ENCODE results near the gene MEX3D. TPM values are rescaled to one million over a fixed set of nuclear protein-coding genes. Genes with fewer than 3 reads are reported as not detected.
A peak's percentile ranks its signal among the peaks of the same experiment; 100 is the strongest.

Gene MEX3D
- total and polyA plus RNA-seq, 3 donors from 2014 or later: 45.6 to 211 (median 127) TPM

GRCh38 chr19:1523412-1524286 is 44.5 kb downstream of the MEX3D start, which contains the start of gene PLK5:
TSS of gene PLK5 (plus strand) at chr19:1524077. CDS start at chr19:1526997, 2,920 bp downstream.
- H3K4me3 ChIP-seq: peak within 1 kb of the TSS; percentile 61 to 64
- H3K9me3 ChIP-seq: no peaks in the 10 kb centered on the region
- peak; percentile 51 for DNase-seq
- H3K27me3 ChIP-seq: no peaks in the 10 kb centered on the region
- TF ChIP-seq CTCF (IDR thresholded peaks at IDR 0.05): no peak
- peak; percentile 25 for TF ChIP-seq POLR2A (IDR thresholded peaks at IDR 0.05)
- H3K36me3 ChIP-seq (ENCODE audit: low read depth, missing control alignments): no peaks in the 10 kb centered on the region
- intact Hi-C loops (cut with DNase I; ENCODE audit: low total_unique reads): no loop called here
- H3K27ac ChIP-seq: peak within 1 kb of the TSS; percentile 39 to 77
- 16 to 35% methylated on average over 10 to 26 of the region's 92 CpGs for WGBS, 2 donors
- peaks cover 13% of the 10 kb centered on the region for H3K4me1 ChIP-seq

- 53 to 73% methylated on average over 3 to 18 of the region's 18 CpGs for WGBS, 2 donors
- Histone ChIP-seq H3K27me3 (no peaks in the 10 kb centered on the region), H3K4me3 (no peak overlapping the region), H3K27ac (peak overlapping the region; percentile 39 to 77), H3K9me3 (no peaks in the 10 kb centered on the region), H3K4me1 (peaks cover 13% of the 10 kb centered on the region), H3K36me3 (ENCODE audit: low read depth, missing control alignments) (no peaks in the 10 kb centered on the region)
- DNase-seq: no peak
- TF ChIP-seq CTCF (IDR thresholded peaks at IDR 0.05): peak in 1 of 3 experiments; percentile 12
- no peak for TF ChIP-seq POLR2A (IDR thresholded peaks at IDR 0.05)
- intact Hi-C loops (cut with DNase I; ENCODE audit: low total_unique reads): no loop called here
Observed at GRCh38 chr19:1522838-1523237, 45.3 kb downstream of the MEX3D start.

GRCh38 chr19:1522061-1522460 is 46.1 kb downstream of the MEX3D start:
- Histone ChIP-seq H3K9me3 (no peaks in the 10 kb centered on the region), H3K36me3 (ENCODE audit: low read depth, missing control alignments) (no peaks in the 10 kb centered on the region), H3K4me1 (peaks cover 13% of the 10 kb centered on the region), H3K27ac (peak overlapping the region in 1 of 2 donors; percentile 77), H3K27me3 (no peaks in the 10 kb centered on the region), H3K4me3 (no peak overlapping the region)
- TF ChIP-seq CTCF (IDR thresholded peaks at IDR 0.05): no peak
- TF ChIP-seq POLR2A (IDR thresholded peaks at IDR 0.05): no peak
- intact Hi-C loops (cut with DNase I; ENCODE audit: low total_unique reads): no loop called here
- 57 to 64% methylated on average over 9 to 10 of the region's 10 CpGs for WGBS, 2 donors
- peak; percentile 40 for DNase-seq

- H3K4me3 ChIP-seq: no peak overlapping the region
- H3K9me3 ChIP-seq: no peaks in the 10 kb centered on the region
- intact Hi-C loops (cut with DNase I; ENCODE audit: low total_unique reads): no loop called here
- peak overlapping the region; percentile 45 to 77 for H3K27ac ChIP-seq
- H3K4me1 ChIP-seq: peaks cover 13% of the 10 kb centered on the region
- peak; percentile 85 for DNase-seq
- WGBS, 2 donors: 39 to 56% methylated on average over 14 of the region's 14 CpGs
- no peaks in the 10 kb centered on the region for H3K27me3 ChIP-seq
- TF ChIP-seq CTCF (IDR thresholded peaks at IDR 0.05) (no peak), POLR2A (IDR thresholded peaks at IDR 0.05) (no peak)
- H3K36me3 ChIP-seq (ENCODE audit: low read depth, missing control alignments): no peaks in the 10 kb centered on the region
Observed at GRCh38 chr19:1521636-1522035, 46.5 kb downstream of the MEX3D start.
